SK-N-MC (cell line): ENCODE results near the gene KIF7.

Source experiments
- EZH2 ChIP-seq: fragments of 200-600 bp; sonication (generic); IDR thresholded peaks from one replicate; pipeline ENCODE4 v1.6.1; 2017; ENCODE audit warnings: antibody characterized with exemption
- FOXP2 ChIP-seq: optimal IDR thresholded peaks from 2 replicates; pipeline ENCODE3; 2011; ENCODE audit warnings: mild to moderate bottlenecking, moderate library complexity; ENCODE audit not compliant: insufficient read depth; ENCODE audit errors: extremely low read length, control extremely low read depth
- POLR2AphosphoS5 ChIP-seq: IDR thresholded peaks from 2 replicates; pipeline ENCODE4 v1.6.1; 2012; ENCODE audit warnings: mild to moderate bottlenecking, low read depth, low read length, borderline replicate concordance

- TF ChIP-seq EZH2 (no peak), POLR2AphosphoS5 (no peak), FOXP2 (no peak)
Observed at GRCh38 chr15:89704411-89704810, 49.1 kb upstream of the KIF7 start.
